ENCODE results near the gene DNAAF9. TPM values are rescaled to one million over a fixed set of nuclear protein-coding genes. Genes with fewer than 3 reads are reported as not detected.

DNAAF9 gene
- total RNA-seq, 1 experiment from 2014 or later: 4.6 TPM

GRCh38 chr20:3434232-3434631 is 26.8 kb upstream of the DNAAF9 start:
- Histone ChIP-seq H3K36me3 (ENCODE audit: control insufficient read depth in 1 of 2, insufficient read depth in 2 of 2, low read length in 2 of 2) (no peaks in the 10 kb centered on the region), H2AFZ (ENCODE audit: low read depth, low read length, poor library complexity, severe bottlenecking) (no peak overlapping the region), H3K9me3 (ENCODE audit: control insufficient read depth in 1 of 2, insufficient read depth in 1 of 2, low read depth in 1 of 2, low read length in 2 of 2) (no peaks in the 10 kb centered on the region), H4K20me1 (ENCODE audit: insufficient read depth) (no peaks in the 10 kb centered on the region), H3K9me2 (ENCODE audit: insufficient read depth) (no peaks in the 10 kb centered on the region), H3K4me2 (ENCODE audit: low read length) (no peak overlapping the region), H3K79me2 (ENCODE audit: insufficient read depth, low read length) (no peaks in the 10 kb centered on the region), H3K27ac (ENCODE audit: low read depth, low read length) (no peak overlapping the region), H3K9ac (ENCODE audit: low read length) (no peak overlapping the region), H3K4me1 (ENCODE audit: control insufficient read depth in 1 of 2, insufficient read depth in 2 of 2, low read length in 2 of 2) (no peaks in the 10 kb centered on the region), H3K27me3 (ENCODE audit: insufficient read depth, low read length) (no peaks in the 10 kb centered on the region), H3K4me3 (replicated peaks in 1 of 2; ENCODE audit: low read depth in 1 of 2, low read length in 2 of 2) (no peak overlapping the region)
- BruUV-seq (replicated peaks): no TSS peak
- DNase-seq (ENCODE audit: low read depth, low spot score): no peak
- no peak for TF ChIP-seq YY1 (IDR thresholded peaks at IDR 0.05; ENCODE audit: extremely low read depth, insufficient replicate concordance, low read depth, low read length)
- no peak for TF ChIP-seq ZNF274 (IDR thresholded peaks at IDR 0.05; ENCODE audit: low read depth, low read length)
- no peak for TF ChIP-seq POLR2A (IDR thresholded peaks at IDR 0.05; ENCODE audit: borderline replicate concordance, extremely low read depth, insufficient read depth, insufficient read length)
- TF ChIP-seq EGR1 (IDR thresholded peaks at IDR 0.05; ENCODE audit: low read depth): no peak
- no peak for TF ChIP-seq REST (IDR thresholded peaks at IDR 0.05; ENCODE audit: low read depth)
- no peak for TF ChIP-seq SP1 (IDR thresholded peaks at IDR 0.05; ENCODE audit: low read depth)
- no peak for TF ChIP-seq FOSL1 (IDR thresholded peaks at IDR 0.05; ENCODE audit: low read depth)
- TF ChIP-seq SRF (IDR thresholded peaks at IDR 0.05; ENCODE audit: low read depth): no peak
- RAD21 ChIA-PET (ENCODE audit: low non-redundant PET in 1 of 2, low total read pairs in 2 of 2, uncharacterized antibody in 2 of 2, unreplicated experiment in 2 of 2): no interaction called here
- POLR2A ChIA-PET: no interaction called here
- ATAC-seq: no peak
- CTCF ChIA-PET: no interaction called here
- intact Hi-C loops (cut with micrococcal nuclease): no loop called here

GRCh38 chr20:3433744-3434143 is 26.3 kb upstream of the DNAAF9 start:
- Histone ChIP-seq H3K4me1 (ENCODE audit: control insufficient read depth in 1 of 2, insufficient read depth in 2 of 2, low read length in 2 of 2) (no peaks in the 10 kb centered on the region), H3K36me3 (ENCODE audit: control insufficient read depth in 1 of 2, insufficient read depth in 2 of 2, low read length in 2 of 2) (no peaks in the 10 kb centered on the region), H3K9me3 (ENCODE audit: control insufficient read depth in 1 of 2, insufficient read depth in 1 of 2, low read depth in 1 of 2, low read length in 2 of 2) (no peaks in the 10 kb centered on the region), H3K4me3 (replicated peaks in 1 of 2; ENCODE audit: low read depth in 1 of 2, low read length in 2 of 2) (no peak overlapping the region), H3K9me2 (ENCODE audit: insufficient read depth) (no peaks in the 10 kb centered on the region), H3K27ac (ENCODE audit: low read depth, low read length) (no peak overlapping the region), H2AFZ (ENCODE audit: low read depth, low read length, poor library complexity, severe bottlenecking) (no peak overlapping the region), H3K27me3 (ENCODE audit: insufficient read depth, low read length) (no peaks in the 10 kb centered on the region), H3K4me2 (ENCODE audit: low read length) (no peak overlapping the region), H4K20me1 (ENCODE audit: insufficient read depth) (no peaks in the 10 kb centered on the region), H3K9ac (ENCODE audit: low read length) (no peak overlapping the region), H3K79me2 (ENCODE audit: insufficient read depth, low read length) (no peaks in the 10 kb centered on the region)
- no peak for DNase-seq (ENCODE audit: low read depth, low spot score)
- intact Hi-C loops (cut with micrococcal nuclease): no loop called here
- TF ChIP-seq EZH2 (IDR thresholded peaks at IDR 0.05) (no peak), ATF3 (IDR thresholded peaks at IDR 0.05) (no peak), POLR2AphosphoS5 (IDR thresholded peaks at IDR 0.05; ENCODE audit: low read depth, low read length) (no peak), TCF7L2 (IDR thresholded peaks at IDR 0.05; ENCODE audit: borderline replicate concordance, extremely low read depth, insufficient read depth, insufficient read length) (no peak), POLR2A (IDR thresholded peaks at IDR 0.05; ENCODE audit: borderline replicate concordance, extremely low read depth, insufficient read depth, insufficient read length) (no peak), ZFX (IDR thresholded peaks at IDR 0.05) (no peak), SIN3A (IDR thresholded peaks at IDR 0.05; ENCODE audit: low read depth) (no peak)
- no peak for ATAC-seq
- ChIA-PET CTCF (no interaction called here), RAD21 (ENCODE audit: low non-redundant PET in 1 of 2, low total read pairs in 2 of 2, uncharacterized antibody in 2 of 2, unreplicated experiment in 2 of 2) (no interaction called here), POLR2A (no interaction called here)
- BruUV-seq (replicated peaks): no TSS peak
